DMS79 (cell line): ENCODE results near the gene BEND3.
A peak's percentile ranks its signal among the peaks of the same experiment; 100 is the strongest.
"Not testable (repeated sequence)": the region's sequence is repeated elsewhere in the genome, so short reads cannot be mapped to it uniquely, and the experiment has no call there.

Experiments used
- DNase-seq: peaks from one replicate; lab custom pipeline; 2025; lab: John Stamatoyannopoulos, UW

Gene BEND3

DNA sequence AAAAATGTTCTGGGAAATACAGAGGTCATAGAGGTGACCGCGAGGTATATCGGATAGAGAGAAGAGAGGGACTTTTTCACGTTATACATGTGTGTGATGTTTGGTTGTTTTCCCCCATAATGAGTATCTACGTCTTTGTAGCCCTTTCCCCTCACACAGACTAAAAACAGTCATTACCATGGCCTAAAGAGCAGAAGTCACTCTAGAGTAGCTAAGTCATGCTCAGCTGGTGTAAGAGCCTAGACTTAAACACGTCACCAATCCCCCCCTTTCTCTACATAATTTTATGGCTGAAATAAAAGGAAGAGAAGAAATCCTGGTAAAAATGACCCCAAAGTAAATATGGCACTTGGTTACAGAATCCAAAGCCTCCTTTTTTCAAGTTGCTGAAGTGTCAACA, 6.0 kb upstream of the BEND3 start:
- DNase-seq: no peak

DNA sequence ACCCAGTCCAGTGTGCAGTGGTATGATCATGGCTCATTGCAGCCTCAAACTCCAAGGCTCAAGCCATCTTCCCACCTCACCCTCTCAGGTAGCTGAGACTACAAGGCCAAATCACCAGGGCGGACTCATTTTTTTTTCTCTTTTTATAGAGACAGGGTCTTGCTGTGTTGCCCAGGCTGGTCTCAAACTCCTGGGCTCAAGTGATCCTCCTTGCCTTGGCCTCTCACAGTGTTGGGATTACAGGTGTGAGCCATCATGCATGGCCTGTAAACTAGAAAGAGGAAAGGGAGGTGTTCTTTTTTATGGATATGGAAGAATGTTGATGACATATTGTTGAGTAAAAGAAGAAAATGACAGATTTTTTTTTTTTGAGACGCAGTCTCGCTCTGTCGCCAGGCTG, 5.1 kb upstream of the BEND3 start:
- no peak for DNase-seq

DNA sequence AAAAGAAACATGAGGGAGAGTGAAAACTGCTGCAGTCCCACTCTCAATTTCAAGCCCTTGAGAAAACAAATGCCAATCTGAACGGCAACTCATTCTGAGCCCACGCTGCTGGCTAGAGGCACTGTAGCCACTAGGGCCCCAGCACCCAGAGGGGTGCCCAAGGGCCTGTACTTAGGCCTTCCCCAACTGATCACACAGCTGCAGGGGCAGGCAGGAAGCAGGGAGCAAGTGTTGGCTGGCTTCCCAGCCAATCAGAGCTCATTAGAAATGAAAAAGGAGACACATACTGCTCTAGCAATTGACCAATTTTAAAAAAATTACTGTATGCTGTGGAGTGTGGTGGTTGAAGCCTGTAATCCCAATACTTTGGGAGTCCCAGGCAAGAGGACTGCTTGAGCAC, 3.7 kb upstream of the BEND3 start:
- no peak for DNase-seq

DNA sequence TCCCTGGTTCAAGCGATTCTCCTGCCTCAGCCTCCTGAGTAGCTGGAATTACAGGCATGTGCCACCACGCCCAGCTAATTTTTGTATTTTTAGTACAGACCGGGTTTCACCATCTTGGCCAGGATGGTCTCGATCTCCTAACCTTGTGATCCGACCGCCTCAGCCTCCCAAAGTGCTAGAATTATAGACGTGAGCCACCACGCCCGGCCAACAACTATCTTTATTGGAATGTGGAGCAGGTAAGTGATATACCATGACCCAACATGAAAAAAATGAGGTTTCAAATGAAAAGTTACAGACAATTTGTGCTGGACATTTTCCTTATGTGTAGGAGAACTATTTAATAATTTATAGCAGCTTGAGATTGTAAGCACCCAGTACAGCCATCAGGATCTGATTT, 3.2 kb upstream of the BEND3 start:
- not testable (repeated sequence) for DNase-seq

DNA sequence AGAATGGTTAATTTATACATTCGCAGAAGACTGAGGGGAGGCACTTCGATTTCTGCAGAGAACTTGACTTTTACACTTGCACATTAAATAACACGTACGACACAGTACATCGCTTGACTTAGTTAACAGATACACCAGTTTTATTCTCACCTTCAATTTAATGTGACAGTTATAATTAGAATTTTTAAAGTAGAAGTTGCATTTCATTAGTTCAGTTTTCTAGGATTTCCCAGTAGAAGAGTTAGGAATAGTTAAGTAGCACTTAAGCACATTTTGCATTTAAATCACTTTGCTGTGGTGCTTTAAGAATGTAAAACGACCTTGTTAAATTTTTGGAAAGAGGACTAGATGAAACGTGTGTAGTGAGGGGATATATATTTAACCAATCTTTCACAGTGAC, 1.6 kb upstream of the BEND3 start:
- DNase-seq: no peak

DNA sequence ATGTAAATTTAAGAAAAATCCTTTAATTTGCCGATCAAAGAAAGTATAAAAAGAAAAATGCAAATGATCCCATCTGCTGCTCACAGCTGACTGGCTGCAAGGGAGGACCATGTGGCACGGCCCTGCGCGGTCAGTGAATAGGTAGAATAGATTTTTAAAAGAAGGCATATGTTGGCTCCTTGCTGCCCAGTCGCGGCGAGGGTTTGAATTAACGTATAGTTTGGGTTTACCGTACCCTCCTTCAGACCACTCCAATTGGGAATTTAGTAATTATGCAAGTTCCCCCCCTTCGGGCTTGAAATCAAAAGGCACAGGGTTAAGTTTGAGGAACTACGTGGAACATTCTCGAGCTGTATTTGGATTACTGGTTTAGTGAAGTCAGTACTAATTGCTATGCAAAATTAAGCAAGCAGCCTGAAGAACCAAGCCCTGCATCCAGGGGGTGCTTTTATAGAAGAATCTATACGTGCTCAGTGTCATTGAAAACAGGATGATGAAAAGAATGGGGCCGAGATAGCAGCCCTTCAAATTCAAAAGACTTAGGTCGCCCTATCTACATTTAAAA, 1.1 kb upstream of the BEND3 start:
- DNase-seq: no peak

DNA sequence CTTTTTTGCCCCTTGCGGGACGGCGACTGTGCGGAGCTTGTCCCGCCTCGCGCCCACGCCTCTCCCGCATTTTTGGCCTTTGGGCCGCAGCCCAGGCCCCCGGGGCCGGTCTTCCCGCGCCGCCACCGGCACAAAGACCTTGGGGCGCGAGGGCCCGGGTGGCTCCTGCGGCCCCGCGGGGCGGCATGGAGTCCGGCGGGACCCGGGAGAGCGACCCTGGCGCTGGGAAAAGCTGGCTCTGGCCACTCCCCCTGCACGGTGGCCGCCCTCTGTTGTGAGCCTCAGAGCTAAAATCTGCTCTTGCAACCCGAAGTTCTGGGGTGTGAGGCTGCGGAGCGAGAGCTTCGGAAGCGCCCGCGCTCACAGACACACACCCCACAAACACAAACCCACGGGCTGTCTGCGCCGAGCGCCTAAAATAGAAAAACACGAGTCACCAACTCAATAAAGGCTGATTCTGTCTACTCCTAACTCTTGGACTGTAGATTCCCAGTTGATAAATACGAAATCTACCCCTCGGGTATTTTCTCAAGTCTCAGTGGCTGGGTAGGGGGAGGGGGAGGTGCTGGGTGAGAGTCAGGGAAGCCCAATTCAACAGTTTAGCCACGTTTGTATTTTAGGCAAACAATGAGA, 496 bp upstream of the BEND3 start:
- peak; percentile 69 for DNase-seq

DNA sequence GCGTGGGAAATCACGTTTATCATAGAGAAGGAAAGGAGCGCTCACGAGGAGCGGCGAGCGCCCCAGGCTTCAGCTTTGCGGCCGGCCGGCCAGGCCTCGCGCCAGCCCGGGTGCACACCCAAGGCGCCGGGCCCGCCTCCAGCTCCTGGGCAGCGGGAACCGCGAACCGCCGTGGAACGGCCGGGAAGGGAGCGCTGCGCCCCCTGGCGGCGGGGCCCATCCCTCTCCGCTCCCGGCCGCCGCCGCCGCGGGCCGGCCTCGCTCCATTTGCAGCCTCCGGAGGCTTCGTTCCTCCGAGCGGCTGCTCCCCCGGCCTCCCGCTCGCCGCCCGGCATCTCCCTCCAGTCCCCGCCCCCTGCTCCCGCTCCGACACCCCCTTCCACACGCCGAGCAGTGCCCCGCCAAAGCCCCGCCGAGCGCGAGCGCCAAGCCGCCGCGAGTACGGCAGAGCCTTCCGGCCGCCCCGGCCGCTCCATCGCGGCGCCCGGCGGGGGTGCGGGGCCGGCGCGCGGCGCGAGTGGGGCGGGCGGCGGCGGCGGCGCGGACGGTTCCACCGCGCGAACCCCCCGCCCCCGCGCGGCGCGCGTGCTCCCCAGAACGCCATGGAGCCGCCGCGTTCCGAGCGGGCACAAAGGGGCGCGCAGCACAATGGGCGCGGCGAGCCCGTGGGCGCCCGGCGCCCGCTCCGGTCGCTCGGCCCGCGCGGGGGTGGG, 946 bp downstream of the BEND3 start:
- DNase-seq: peak; percentile 75

DNA sequence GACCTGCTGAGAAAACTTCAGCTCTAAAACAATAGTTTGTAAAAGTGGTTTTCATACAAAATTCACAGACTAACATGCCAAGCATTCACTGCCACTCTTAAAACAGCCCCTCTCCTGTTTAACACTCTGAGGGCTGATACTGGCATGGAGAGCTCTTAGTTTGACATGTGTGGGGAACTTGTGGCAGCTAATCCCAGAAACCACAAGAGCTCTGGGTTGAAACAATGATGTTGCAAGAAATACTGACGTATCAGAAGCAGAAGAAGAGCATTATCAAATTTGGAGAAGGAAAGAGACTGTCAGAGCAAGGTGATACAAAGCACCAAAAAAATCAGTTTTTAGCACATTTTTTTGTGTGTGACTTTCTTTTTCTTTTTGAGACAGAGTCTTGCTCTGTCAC, 5.1 kb downstream of the BEND3 start:
- DNase-seq: no peak

- no peak for DNase-seq
These were observed 7.0 kb downstream of the BEND3 start for GRCh38 chr6:107108201-107108890.

DNA sequence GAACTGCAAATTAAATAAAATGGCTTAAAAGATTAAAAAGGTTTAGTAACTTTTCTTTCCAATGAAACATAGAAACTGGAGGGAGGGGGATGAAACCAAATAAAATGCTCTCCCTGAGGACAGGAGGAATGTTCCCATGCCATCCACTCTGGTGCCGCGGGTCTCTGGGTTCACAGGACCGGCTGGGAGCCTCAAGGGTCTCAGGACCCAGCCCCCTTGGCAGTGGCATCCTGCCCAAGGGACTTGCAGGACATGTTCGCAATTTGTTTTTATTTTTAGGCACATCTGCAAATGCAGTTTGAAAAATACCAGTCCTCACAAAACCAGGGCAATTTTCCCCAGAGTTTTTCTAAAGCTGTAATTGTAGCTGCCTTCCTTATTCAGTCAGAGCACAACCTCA, 7.5 kb downstream of the BEND3 start:
- DNase-seq: no peak

DNA sequence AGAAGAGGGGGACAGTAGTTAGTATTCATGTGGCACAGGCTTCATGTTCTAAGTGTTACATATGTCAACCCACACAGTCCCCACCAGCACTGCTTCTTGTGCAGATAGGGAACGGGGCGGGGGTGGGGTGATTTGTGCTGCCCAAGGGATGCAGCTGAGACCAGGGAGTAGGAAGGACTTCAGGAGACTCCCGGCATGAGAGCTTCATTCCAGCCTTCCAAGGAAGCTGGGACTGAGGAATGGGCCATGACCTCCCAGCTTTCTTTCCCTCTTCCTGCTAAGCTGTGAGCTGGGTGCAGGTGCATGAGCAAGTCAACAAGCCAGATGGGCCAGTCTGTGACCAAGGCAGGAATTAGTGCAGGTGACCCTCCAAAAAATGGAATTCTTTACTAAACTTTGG, 9.2 kb downstream of the BEND3 start:
- DNase-seq: no peak

GRCh38 chr6:107105511-107106116, 9.7 kb downstream of the BEND3 start:
- no peak for DNase-seq

DNA sequence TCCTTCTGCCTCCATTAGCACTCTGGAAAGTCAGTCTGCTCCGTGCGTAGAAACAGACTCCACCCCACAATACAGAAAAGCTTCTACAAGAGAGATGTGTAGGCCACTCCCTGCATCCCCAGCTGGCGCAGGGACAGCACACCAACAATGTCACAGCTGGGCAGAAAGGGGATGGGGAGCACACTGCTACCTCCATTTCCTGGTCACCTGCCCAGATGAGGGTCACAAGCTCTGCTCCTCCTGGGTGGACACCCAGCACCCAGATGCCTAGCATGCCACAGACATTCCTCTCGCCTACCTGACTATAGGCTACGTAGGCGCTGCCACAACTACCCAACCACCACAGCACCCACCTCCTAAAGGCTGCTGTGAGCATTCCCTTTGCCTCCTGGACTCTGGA, 12.2 kb downstream of the BEND3 start:
- no peak for DNase-seq

GRCh38 chr6:107102414-107102805, 12.9 kb downstream of the BEND3 start:
- DNase-seq: no peak

GRCh38 chr6:107101686-107102413, 13.5 kb downstream of the BEND3 start:
- DNase-seq: no peak

GRCh38 chr6:107101211-107101610, 14.1 kb downstream of the BEND3 start:
- DNase-seq: no peak

DNA sequence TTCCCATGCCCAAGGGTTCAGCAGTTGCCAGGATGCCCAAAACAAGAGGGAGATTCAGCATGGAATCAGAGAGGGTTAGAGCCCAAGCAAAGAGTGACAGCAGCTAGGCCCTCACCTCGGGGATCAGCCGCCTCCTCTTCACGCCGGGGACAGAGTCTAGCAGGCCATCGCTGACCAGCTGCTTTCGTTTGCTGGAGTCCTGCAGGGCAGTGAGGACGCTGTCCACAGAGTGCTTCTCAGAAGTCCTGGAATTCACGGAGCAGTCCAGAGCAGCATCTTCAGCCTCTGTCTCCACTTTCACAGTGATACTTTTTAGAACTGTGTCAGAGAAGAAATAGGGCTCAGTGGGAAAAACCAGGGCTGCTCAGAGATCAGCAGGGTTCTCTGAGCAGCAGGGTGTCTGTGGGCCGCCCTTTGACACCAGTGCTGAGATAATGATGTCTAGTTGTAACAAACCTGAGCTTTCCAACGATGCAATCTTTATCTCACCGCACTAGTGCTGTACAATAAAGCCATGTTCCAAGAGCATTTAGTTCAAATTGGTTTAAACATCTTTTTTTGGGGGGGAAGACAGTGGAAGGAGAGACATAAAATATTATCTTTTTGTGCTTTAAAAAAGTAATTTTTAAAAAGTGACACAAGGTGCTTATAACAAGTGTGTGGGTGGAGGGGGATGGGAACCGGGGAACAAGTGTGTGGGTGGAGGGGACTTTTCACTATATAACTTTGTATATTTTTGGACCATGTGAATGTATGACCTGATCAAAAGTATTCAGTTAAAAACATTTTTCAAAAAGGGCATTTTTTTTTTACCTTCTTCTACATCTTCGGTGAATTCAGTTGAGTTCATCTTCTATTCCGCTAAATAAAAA, 16.6 kb downstream of the BEND3 start:
- no peak for DNase-seq

GRCh38 chr6:107084459-107084858, 30.9 kb downstream of the BEND3 start:
- not testable (repeated sequence) for DNase-seq

GRCh38 chr6:107083921-107084320, 31.4 kb downstream of the BEND3 start:
- no peak for DNase-seq
